NCI-H748 treated with DMSO at 0.1 percent for 48 hours (cell line): ENCODE measurements around the gene RAB3A.

ENCODE experiments used
- DNase-seq: peaks from one replicate; lab custom pipeline; 2025; lab: John Stamatoyannopoulos, UW

RAB3A gene

GRCh38 chr19:18203863-18204393 is at the start of gene RAB3A:
TSS of gene RAB3A (minus strand) at chr19:18204042. CDS start at chr19:18202740, 1,302 bp downstream.
- peak; percentile 97 for DNase-seq

GRCh38 chr19:18253130-18253529 is 49.3 kb upstream of the RAB3A start:
- DNase-seq, result no peak

- no peak for DNase-seq
These were observed 48.5 kb upstream of the RAB3A start for GRCh38 chr19:18252370-18252717.

- peak; percentile 36 for DNase-seq
These were observed 47.9 kb upstream of the RAB3A start for GRCh38 chr19:18251587-18252369.

GRCh38 chr19:18249834-18250233 is 46.0 kb upstream of the RAB3A start:
- no peak for DNase-seq

- DNase-seq, result no peak
These were observed 41.5 kb upstream of the RAB3A start for GRCh38 chr19:18245297-18245696.

GRCh38 chr19:18239303-18239702 is 35.5 kb upstream of the RAB3A start:
- DNase-seq, result no peak

- no peak for DNase-seq
These were observed 30.4 kb upstream of the RAB3A start for GRCh38 chr19:18234194-18234593.

- DNase-seq, result no peak
These were observed 29.5 kb upstream of the RAB3A start for GRCh38 chr19:18233224-18233825.

- no peak for DNase-seq
These were observed 28.8 kb upstream of the RAB3A start for GRCh38 chr19:18232540-18233223.

GRCh38 chr19:18231775-18232174 is 27.9 kb upstream of the RAB3A start:
- no peak for DNase-seq

GRCh38 chr19:18230941-18231734 is 27.3 kb upstream of the RAB3A start:
- no peak for DNase-seq

- DNase-seq, result no peak
These were observed 26.1 kb upstream of the RAB3A start for GRCh38 chr19:18229915-18230314.

GRCh38 chr19:18229474-18229873 is 25.6 kb upstream of the RAB3A start:
- DNase-seq, result no peak

- no peak for DNase-seq
These were observed 24.0 kb upstream of the RAB3A start for GRCh38 chr19:18227781-18228271.

GRCh38 chr19:18226956-18227780 is 23.3 kb upstream of the RAB3A start:
- DNase-seq, result no peak

GRCh38 chr19:18225702-18226468 is 22.0 kb upstream of the RAB3A start, which contains the start of gene PDE4C:
TSS of gene PDE4C (minus strand) at chr19:18226438. CDS start at chr19:18226415, 23 bp downstream.
- no peak for DNase-seq

GRCh38 chr19:18225355-18225701 is 21.5 kb upstream of the RAB3A start:
- no peak for DNase-seq

- peak; percentile 68 for DNase-seq
These were observed 20.9 kb upstream of the RAB3A start for GRCh38 chr19:18224525-18225354.
